ENCODE measurements around the gene SPTBN5.

SPTBN5 gene

DNA sequence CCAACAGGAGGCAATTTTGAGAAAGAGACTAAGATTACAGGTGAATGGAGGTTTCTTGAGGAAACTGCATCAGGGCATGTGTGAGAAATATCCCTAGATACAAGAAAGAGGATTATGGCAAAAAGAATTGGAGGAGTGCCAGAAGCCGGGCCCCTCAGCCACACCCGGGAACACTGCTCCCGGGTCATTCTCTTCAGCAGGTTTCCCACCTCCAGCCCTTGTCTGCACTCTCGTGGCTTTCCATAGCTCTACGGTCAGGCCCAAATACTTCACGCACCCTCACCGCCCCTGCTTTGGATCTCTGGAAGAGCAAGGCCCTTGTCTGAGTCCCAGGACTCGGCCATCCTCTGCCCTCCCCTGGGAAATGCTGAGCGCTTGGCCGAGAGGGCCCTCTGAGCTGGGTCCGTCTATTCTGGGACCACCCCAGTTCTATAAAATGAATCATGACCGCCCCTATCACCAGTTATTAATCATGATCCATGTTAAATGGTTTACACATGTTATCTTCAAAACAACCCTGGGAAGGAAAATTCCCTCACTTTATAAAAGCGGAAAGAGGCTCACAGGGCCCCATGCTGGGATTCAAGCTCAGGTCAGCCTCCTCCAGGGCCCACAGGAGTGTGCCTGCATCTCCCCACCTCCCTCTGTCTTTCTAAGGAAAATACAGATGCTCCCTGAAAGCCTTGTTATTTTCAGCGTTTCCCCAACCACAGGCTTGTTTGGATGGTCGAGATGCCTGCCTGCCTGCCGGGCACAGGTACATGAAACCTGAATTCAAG is 38.8 kb upstream of the SPTBN5 start:
- no peak for DNase-seq (ENCODE audit: low read depth)
- TF ChIP-seq, protein P1, sequence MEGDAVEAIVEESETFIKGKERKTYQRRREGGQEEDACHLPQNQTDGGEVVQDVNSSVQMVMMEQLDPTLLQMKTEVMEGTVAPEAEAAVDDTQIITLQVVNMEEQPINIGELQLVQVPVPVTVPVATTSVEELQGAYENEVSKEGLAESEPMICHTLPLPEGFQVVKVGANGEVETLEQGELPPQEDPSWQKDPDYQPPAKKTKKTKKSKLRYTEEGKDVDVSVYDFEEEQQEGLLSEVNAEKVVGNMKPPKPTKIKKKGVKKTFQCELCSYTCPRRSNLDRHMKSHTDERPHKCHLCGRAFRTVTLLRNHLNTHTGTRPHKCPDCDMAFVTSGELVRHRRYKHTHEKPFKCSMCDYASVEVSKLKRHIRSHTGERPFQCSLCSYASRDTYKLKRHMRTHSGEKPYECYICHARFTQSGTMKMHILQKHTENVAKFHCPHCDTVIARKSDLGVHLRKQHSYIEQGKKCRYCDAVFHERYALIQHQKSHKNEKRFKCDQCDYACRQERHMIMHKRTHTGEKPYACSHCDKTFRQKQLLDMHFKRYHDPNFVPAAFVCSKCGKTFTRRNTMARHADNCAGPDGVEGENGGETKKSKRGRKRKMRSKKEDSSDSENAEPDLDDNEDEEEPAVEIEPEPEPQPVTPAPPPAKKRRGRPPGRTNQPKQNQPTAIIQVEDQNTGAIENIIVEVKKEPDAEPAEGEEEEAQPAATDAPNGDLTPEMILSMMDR (IDR thresholded peaks at IDR 0.05; ENCODE audit: control insufficient read depth, extremely low read depth, insufficient read depth): no peak
- H3K4me3 ChIP-seq (ENCODE audit: low read depth, low read length): no peak overlapping the region

DNA sequence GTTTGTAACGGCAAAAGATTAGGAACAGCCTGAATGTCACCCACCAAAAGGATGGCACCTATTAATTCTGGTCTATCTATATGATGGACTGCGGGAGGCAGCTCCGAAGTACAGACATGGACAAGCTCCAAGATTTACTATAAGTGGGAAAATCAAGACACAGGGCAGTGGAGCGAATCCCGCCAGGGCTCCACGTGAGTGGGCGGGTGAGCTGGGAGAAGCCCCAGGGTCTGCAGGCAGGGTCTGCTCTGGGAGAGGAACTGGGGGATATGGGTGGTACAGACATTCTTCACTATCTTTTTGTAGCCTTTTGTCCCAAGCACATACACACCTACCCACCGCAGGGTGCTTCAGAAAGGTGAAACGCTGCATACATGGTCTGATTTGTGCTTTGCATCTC is 38.2 kb upstream of the SPTBN5 start:
- no peak overlapping the region for H3K4me3 ChIP-seq (ENCODE audit: low read depth, low read length)
- TF ChIP-seq, protein P1 (IDR thresholded peaks at IDR 0.05; ENCODE audit: control insufficient read depth, extremely low read depth, insufficient read depth): no peak
- no peak for DNase-seq (ENCODE audit: low read depth)

DNA sequence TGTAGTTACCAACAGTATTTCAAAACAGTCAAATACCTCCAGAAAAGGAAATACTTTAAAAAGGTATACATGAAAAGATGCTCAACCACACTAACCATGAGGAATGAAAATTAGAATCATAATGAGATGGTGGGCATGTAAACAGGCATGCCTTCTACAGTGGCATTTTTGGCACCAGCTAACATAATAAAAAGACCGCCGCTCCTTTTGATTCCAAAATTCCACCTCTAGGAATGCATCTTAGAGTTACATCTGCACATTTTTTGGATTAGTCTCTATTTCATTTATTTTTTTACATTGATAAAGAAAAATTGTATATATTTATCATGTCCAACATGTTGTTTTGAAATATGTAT is 37.0 kb upstream of the SPTBN5 start:
- TF ChIP-seq, protein P1 (IDR thresholded peaks at IDR 0.05; ENCODE audit: control insufficient read depth, extremely low read depth, insufficient read depth): no peak
- H3K4me3 ChIP-seq (ENCODE audit: low read depth, low read length): no peak overlapping the region
- no peak for DNase-seq (ENCODE audit: low read depth)

GRCh38 chr15:41930221-41930866 is 36.5 kb upstream of the SPTBN5 start:
- H3K4me3 ChIP-seq (ENCODE audit: low read depth, low read length): no peak overlapping the region
- TF ChIP-seq, protein P1 (IDR thresholded peaks at IDR 0.05; ENCODE audit: control insufficient read depth, extremely low read depth, insufficient read depth): no peak
- no peak for DNase-seq (ENCODE audit: low read depth)

DNA sequence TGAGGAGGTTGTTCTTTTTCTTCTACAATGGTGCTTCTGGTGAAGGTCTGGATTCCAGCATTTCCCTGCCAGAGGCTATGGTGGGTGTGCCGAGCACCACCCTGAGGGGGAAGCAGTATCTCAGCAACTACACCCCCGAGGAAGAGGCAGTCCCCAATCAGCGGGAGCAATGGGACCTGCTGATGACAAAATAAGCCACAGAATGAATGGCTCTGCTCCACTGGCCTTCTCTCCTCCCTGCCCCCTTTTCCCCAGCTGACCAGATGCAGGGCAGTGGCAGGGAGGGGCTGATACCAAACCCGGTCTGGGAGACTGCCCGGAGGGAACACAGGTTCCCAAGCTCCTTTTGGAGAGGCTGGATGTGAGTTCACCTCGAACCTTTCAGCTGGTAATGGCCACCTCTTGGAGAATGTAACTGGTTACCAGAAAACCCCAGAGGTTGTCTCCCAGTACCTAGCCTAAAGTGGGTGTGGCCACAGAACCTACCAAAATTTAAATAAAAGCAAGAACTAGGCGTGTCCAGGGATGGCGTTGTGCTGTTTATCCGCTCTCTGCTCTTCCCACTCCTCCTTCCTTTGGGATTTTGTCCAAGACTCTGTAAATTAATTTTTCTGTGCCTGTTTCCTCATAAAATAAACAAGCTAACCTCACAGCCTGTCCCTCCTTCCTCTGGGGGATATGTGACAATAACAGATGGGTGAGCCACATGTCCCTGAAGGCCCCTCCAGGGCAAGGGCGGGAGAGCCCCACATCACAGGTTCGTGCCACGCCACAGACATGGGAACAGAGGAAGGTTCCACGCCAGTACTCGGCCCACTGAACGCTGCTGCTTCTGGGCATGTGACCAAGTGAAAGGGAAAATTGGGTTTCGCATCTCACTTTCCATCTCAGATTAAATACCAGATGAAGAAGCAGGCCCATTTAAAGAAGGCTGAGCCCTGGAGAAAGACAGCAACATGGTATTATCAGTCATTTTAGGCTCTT is 35.1 kb upstream of the SPTBN5 start:
- peak; percentile 74 for DNase-seq (ENCODE audit: low read depth)
- H3K4me3 ChIP-seq (ENCODE audit: low read depth, low read length): no peak overlapping the region
- TF ChIP-seq, protein P1 (IDR thresholded peaks at IDR 0.05; ENCODE audit: control insufficient read depth, extremely low read depth, insufficient read depth): no peak

DNA sequence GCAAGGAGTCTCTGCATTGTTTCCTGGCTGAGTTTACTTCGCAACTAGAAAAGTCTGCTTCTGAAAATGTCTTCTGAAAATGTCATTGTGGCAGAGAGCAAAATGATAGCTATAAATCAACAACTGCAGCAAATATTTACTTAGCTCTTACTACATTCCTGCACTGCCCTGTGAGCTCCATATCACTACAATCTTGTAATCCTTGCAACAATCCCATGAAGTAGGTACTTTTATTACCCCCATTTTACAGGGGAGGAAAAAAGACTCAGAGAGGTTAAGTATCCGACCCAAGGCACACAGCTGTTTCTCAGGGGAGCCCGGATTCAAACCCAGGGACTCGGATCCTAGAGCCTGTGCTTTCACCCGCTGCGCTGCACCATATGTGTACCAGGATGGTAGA is 34.2 kb upstream of the SPTBN5 start:
- TF ChIP-seq, protein P1 (IDR thresholded peaks at IDR 0.05; ENCODE audit: control insufficient read depth, extremely low read depth, insufficient read depth): no peak
- peak; percentile 90 for DNase-seq (ENCODE audit: low read depth)

More for the DNA sequence above, 34.2 kb upstream of the SPTBN5 start:
- H3K4me3 ChIP-seq (ENCODE audit: low read depth, low read length): no peak overlapping the region
